ENCODE results near the gene DMBT1. TPM values are rescaled to one million over a fixed set of nuclear protein-coding genes. Genes with fewer than 3 reads are reported as not detected.

DMBT1 gene
- polyA plus RNA-seq, 1 donor (not counting 4 experiments of a cell fraction or from before 2014, with no cell fraction given): 0.04 TPM

- DNase-seq (ENCODE audit: low read depth, low spot score): no peak
- no peak for FAIRE-seq
Observed at GRCh38 chr10:122567056-122567660, 6.6 kb downstream of the DMBT1 start.

GRCh38 chr10:122568551-122568950 lies 8.0 kb downstream of the DMBT1 start:
- no peaks in the 10 kb centered on the region for H3K9me1 ChIP-seq (ENCODE audit: control insufficient read depth, extremely low read depth, insufficient read depth, low read length)
- dilution Hi-C loops (cut with MboI; ENCODE audit: extremely low pct_ligation_motif_present, low sequenced_read_pairs): no loop called here
- no peak overlapping the region for H3K27ac ChIP-seq (ENCODE audit: control insufficient read depth, insufficient read depth, low read length)
- TF ChIP-seq EZH2 (IDR thresholded peaks at IDR 0.05; ENCODE audit: low read length): no peak
- TF ChIP-seq, protein P1, sequence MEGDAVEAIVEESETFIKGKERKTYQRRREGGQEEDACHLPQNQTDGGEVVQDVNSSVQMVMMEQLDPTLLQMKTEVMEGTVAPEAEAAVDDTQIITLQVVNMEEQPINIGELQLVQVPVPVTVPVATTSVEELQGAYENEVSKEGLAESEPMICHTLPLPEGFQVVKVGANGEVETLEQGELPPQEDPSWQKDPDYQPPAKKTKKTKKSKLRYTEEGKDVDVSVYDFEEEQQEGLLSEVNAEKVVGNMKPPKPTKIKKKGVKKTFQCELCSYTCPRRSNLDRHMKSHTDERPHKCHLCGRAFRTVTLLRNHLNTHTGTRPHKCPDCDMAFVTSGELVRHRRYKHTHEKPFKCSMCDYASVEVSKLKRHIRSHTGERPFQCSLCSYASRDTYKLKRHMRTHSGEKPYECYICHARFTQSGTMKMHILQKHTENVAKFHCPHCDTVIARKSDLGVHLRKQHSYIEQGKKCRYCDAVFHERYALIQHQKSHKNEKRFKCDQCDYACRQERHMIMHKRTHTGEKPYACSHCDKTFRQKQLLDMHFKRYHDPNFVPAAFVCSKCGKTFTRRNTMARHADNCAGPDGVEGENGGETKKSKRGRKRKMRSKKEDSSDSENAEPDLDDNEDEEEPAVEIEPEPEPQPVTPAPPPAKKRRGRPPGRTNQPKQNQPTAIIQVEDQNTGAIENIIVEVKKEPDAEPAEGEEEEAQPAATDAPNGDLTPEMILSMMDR (optimal IDR thresholded peaks at IDR 0.05 in 1 of 3, IDR thresholded peaks at IDR 0.05 in 1 of 3, conservative IDR thresholded peaks at IDR 0.05 in 1 of 3; ENCODE audit: extremely low read depth in 1 of 3, insufficient read depth in 2 of 3, low read length in 3 of 3): no peak
- peaks cover 3% of the 10 kb centered on the region for H3K4me1 ChIP-seq (ENCODE audit: control insufficient read depth, extremely low read depth, insufficient read depth, low read length)
- H3K9ac ChIP-seq (ENCODE audit: control insufficient read depth, extremely low read depth, insufficient read depth, low read length): no peak overlapping the region
- no peak for DNase-seq (ENCODE audit: low read depth, low spot score)
- H3K79me2 ChIP-seq (ENCODE audit: control insufficient read depth, insufficient read depth, low read length): no peaks in the 10 kb centered on the region
- H4K20me1 ChIP-seq (ENCODE audit: control insufficient read depth, extremely low read depth, insufficient read depth, low read length): no peaks in the 10 kb centered on the region
- H3K4me3 ChIP-seq (ENCODE audit: control insufficient read depth in 2 of 3, extremely low read depth in 1 of 3, insufficient read depth in 2 of 3, low read depth in 1 of 3, low read length in 3 of 3): no peak overlapping the region
- H2AFZ ChIP-seq (ENCODE audit: control insufficient read depth, low read length): no peak overlapping the region
- no peaks in the 10 kb centered on the region for H3K36me3 ChIP-seq (ENCODE audit: control insufficient read depth in 2 of 2, extremely low read depth in 1 of 2, insufficient read depth in 2 of 2, low read length in 2 of 2)
- peaks cover 11% of the 10 kb centered on the region for H3K27me3 ChIP-seq (ENCODE audit: control insufficient read depth, extremely low read depth, insufficient read depth, low read length)
- no peak overlapping the region for H3K4me2 ChIP-seq (ENCODE audit: control insufficient read depth, extremely low read depth, insufficient read depth, low read depth, low read length)
- H3K9me3 ChIP-seq (ENCODE audit: control insufficient read depth, low read depth, low read length): no peaks in the 10 kb centered on the region
- no peak for FAIRE-seq

More at GRCh38 chr10:122567056-122567660, 6.6 kb downstream of the DMBT1 start:
- Histone ChIP-seq H3K9me3 (ENCODE audit: control insufficient read depth, low read depth, low read length) (no peaks in the 10 kb centered on the region), H3K36me3 (ENCODE audit: control insufficient read depth in 2 of 2, extremely low read depth in 1 of 2, insufficient read depth in 2 of 2, low read length in 2 of 2) (no peaks in the 10 kb centered on the region), H3K4me2 (ENCODE audit: control insufficient read depth, extremely low read depth, insufficient read depth, low read depth, low read length) (no peak overlapping the region), H3K79me2 (ENCODE audit: control insufficient read depth, insufficient read depth, low read length) (no peaks in the 10 kb centered on the region), H3K9ac (ENCODE audit: control insufficient read depth, extremely low read depth, insufficient read depth, low read length) (no peak overlapping the region), H2AFZ (ENCODE audit: control insufficient read depth, low read length) (no peak overlapping the region), H3K9me1 (ENCODE audit: control insufficient read depth, extremely low read depth, insufficient read depth, low read length) (no peaks in the 10 kb centered on the region), H3K4me3 (ENCODE audit: control insufficient read depth in 2 of 3, extremely low read depth in 1 of 3, insufficient read depth in 2 of 3, low read depth in 1 of 3, low read length in 3 of 3) (no peak overlapping the region), H3K27ac (ENCODE audit: control insufficient read depth, insufficient read depth, low read length) (no peak overlapping the region), H3K4me1 (ENCODE audit: control insufficient read depth, extremely low read depth, insufficient read depth, low read length) (peaks cover 3% of the 10 kb centered on the region), H3K27me3 (ENCODE audit: control insufficient read depth, extremely low read depth, insufficient read depth, low read length) (peaks cover 13% of the 10 kb centered on the region), H4K20me1 (ENCODE audit: control insufficient read depth, extremely low read depth, insufficient read depth, low read length) (no peaks in the 10 kb centered on the region)
- TF ChIP-seq, protein P1 (optimal IDR thresholded peaks at IDR 0.05 in 1 of 3, IDR thresholded peaks at IDR 0.05 in 1 of 3, conservative IDR thresholded peaks at IDR 0.05 in 1 of 3; ENCODE audit: extremely low read depth in 1 of 3, insufficient read depth in 2 of 3, low read length in 3 of 3): peak; percentile 75 to 85 (median 80)
- TF ChIP-seq EZH2 (IDR thresholded peaks at IDR 0.05; ENCODE audit: low read length): no peak
- dilution Hi-C loops (cut with MboI; ENCODE audit: extremely low pct_ligation_motif_present, low sequenced_read_pairs): no loop called here

Data from keratinocyte (primary cell).